Measurements from ENCODE around the gene IGFBP6. TPM values are rescaled to one million over a fixed set of nuclear protein-coding genes. Genes with fewer than 3 reads are reported as not detected.

Gene IGFBP6
- total RNA-seq, 6 experiments from 2014 or later, result 1.7 to 25.4 (median 4.9) TPM

- TF ChIP-seq POLR2A (IDR thresholded peaks at IDR 0.05) (no peak), CTCF (IDR thresholded peaks at IDR 0.05) (no peak)
- H3K27ac ChIP-seq, result peak overlapping the region; percentile 95 to 98 (median 97)
- no peaks in the 10 kb centered on the region for H3K27me3 ChIP-seq
- DNase-seq, result peak; percentile 90 to 97 (median 95)
- intact Hi-C loops (cut with DNase I), result no loop called here
- WGBS (ENCODE audit: insufficient coverage, low coverage, low lambda C conversion rate, missing lambda C conversion rate), result 29% methylated on average over 4 of the region's 11 CpGs
- no peaks in the 10 kb centered on the region for H3K9me3 ChIP-seq
- H3K4me1 ChIP-seq, result peaks cover 0 to 42% (median 20%) of the 10 kb centered on the region in 4 donors
- H3K36me3 ChIP-seq, result peaks cover 0 to 27% (median 10%) of the 10 kb centered on the region in 4 donors
- peak; percentile 24 to 40 (median 34) for ATAC-seq
- H3K4me3 ChIP-seq, result peak overlapping the region; percentile 74 to 87 (median 76)
These were observed 44.8 kb upstream of the IGFBP6 start for GRCh38 chr12:53052419-53053217.

GRCh38 chr12:53053218-53054111, 44.0 kb upstream of the IGFBP6 start:
- DNase-seq (peak in 2 of 3 donors; percentile 70 to 79), ATAC-seq (peak; percentile 1 to 10 (median 6))
- H3K4me3 ChIP-seq, result peak overlapping the region; percentile 22 to 74 (median 42)
- no peaks in the 10 kb centered on the region for H3K9me3 ChIP-seq
- no peaks in the 10 kb centered on the region for H3K27me3 ChIP-seq
- peaks cover 0 to 38% (median 18%) of the 10 kb centered on the region in 4 donors for H3K4me1 ChIP-seq
- 0% methylated on average over 4 of the region's 16 CpGs for WGBS (ENCODE audit: insufficient coverage, low coverage, low lambda C conversion rate, missing lambda C conversion rate)
- intact Hi-C loops (cut with DNase I), result no loop called here
- TF ChIP-seq CTCF (IDR thresholded peaks at IDR 0.05) (peak; percentile 55 to 62 (median 58)), POLR2A (IDR thresholded peaks at IDR 0.05) (no peak)
- peaks cover 0 to 33% (median 14%) of the 10 kb centered on the region in 4 donors for H3K36me3 ChIP-seq
- H3K27ac ChIP-seq, result peak overlapping the region; percentile 95 to 98 (median 97)

- peaks cover 0 to 34% (median 13%) of the 10 kb centered on the region in 4 donors for H3K4me1 ChIP-seq
- TF ChIP-seq POLR2A (IDR thresholded peaks at IDR 0.05) (peak; percentile 72), CTCF (IDR thresholded peaks at IDR 0.05) (peak in 1 of 4 donors; percentile 18)
- intact Hi-C loops (cut with DNase I), result no loop called here
- H3K27ac ChIP-seq, result peak overlapping the region; percentile 95 to 98 (median 97)
- H3K4me3 ChIP-seq, result peak overlapping the region; percentile 22 to 74 (median 42)
- DNase-seq, result peak; percentile 96 to 99 (median 98)
- H3K27me3 ChIP-seq, result no peaks in the 10 kb centered on the region
- 17% methylated on average over 9 of the region's 48 CpGs for WGBS (ENCODE audit: insufficient coverage, low coverage, low lambda C conversion rate, missing lambda C conversion rate)
- H3K36me3 ChIP-seq, result peaks cover 0 to 36% (median 17%) of the 10 kb centered on the region in 4 donors
- ATAC-seq, result peak; percentile 66 to 80 (median 72)
- no peaks in the 10 kb centered on the region for H3K9me3 ChIP-seq
These were observed 43.2 kb upstream of the IGFBP6 start for GRCh38 chr12:53054112-53054878.

Data from right lobe of liver (tissue), 6 donors.